GM12878 (cell line): Measurements from ENCODE around the gene ADGRV1. TPM values are rescaled to one million over a fixed set of nuclear protein-coding genes. Genes with fewer than 3 reads are reported as not detected.

Experiments used
- ATAC-seq: fragments of 200-7000 bp; cut with Tn5 transposase; 3 replicates; pipeline ENCODE4 v1.9.1; 2020; ENCODE audit warnings: mild to moderate bottlenecking, moderate library complexity
- BruUV-seq: library from RNA; stranded (reverse); fragments of 400-500 nt; replicated peaks from 2 replicates; lab custom pipeline; 2021; lab: Mats Ljungman, UMichigan
- CTCF ChIA-PET: fragments of 300-600 bp; sonication (Branson Sonifier 250); formaldehyde crosslinking; extraction: SDS; loops from one replicate; lab custom pipeline; 2021; ENCODE audit warnings: inconsistent platforms; lab: Yijun Ruan, JAX
- POLR2A ChIA-PET: fragments of 350-600 bp; formaldehyde crosslinking; extraction: SDS; loops from one replicate; lab custom pipeline; 2021; ENCODE audit warnings: inconsistent platforms; lab: Charles Lee
- RAD21 ChIA-PET: fragments of 300-600 bp; sonication (Branson Sonifier 250); formaldehyde crosslinking; loops from one replicate; lab custom pipeline; 2023; ENCODE audit warnings: antibody characterized with exemption; ENCODE audit not compliant: unreplicated experiment; lab: Charles Lee
- SMC1A ChIA-PET: fragments of 300-600 bp; sonication (Branson Sonifier 250); formaldehyde crosslinking; loops from one replicate; lab custom pipeline; 2023; ENCODE audit not compliant: unreplicated experiment, uncharacterized antibody; lab: Charles Lee
- DNase-seq: peaks from one replicate; pipeline ENCODE4 v3.0.0-alpha.2; 2011; ENCODE audit warnings: low read depth, low spot score
- FAIRE-seq: peaks from 3 replicates; lab custom pipeline; 2011; peaks lifted over from hg19 to GRCh38; lab: Jason Lieb, UNC
- H2AFZ ChIP-seq: 2 replicates; pipeline ENCODE4 v1.6.0; 2011; ENCODE audit warnings: low read depth, low read length, control low read depth; ENCODE audit not compliant: control insufficient read depth
- H3K27ac ChIP-seq: 2 replicates; pipeline ENCODE4 v1.5.1; 2011; ENCODE audit warnings: control low read depth; ENCODE audit not compliant: control insufficient read depth, insufficient read depth
- H3K27me3 ChIP-seq, 2 experiments: replicated peaks in 1 of 2; 2 replicates each; pipeline versions ENCODE4 v1.6.0 to v1.6.1; 2011; ENCODE audit warnings: low read length in 1 of 2; ENCODE audit not compliant: control insufficient read depth in 2 of 2, insufficient read depth in 2 of 2
- H3K36me3 ChIP-seq, 2 experiments: 2 replicates each; pipeline ENCODE4 v1.5.1; 2011; ENCODE audit warnings: low read length in 1 of 2; ENCODE audit not compliant: control insufficient read depth in 2 of 2, insufficient read depth in 2 of 2
- H3K4me1 ChIP-seq: 2 replicates; pipeline ENCODE4 v1.6.1; 2011; ENCODE audit warnings: mild to moderate bottlenecking, low read length, moderate library complexity, mixed read lengths; ENCODE audit not compliant: control insufficient read depth, insufficient read depth
- H3K4me2 ChIP-seq: 2 replicates; pipeline ENCODE4 v1.6.0; 2011; ENCODE audit warnings: control low read depth; ENCODE audit not compliant: control insufficient read depth, insufficient read depth
- H3K4me3 ChIP-seq: fragments of 200-600 bp; sonication (generic); 2 replicates; pipeline ENCODE4 v1.5.1; 2016
- H3K79me2 ChIP-seq: 2 replicates; pipeline ENCODE4 v1.6.0; 2011; ENCODE audit warnings: low read length; ENCODE audit not compliant: control insufficient read depth, insufficient read depth
- H3K9ac ChIP-seq: 2 replicates; pipeline ENCODE4 v1.8.0; 2011; ENCODE audit warnings: low read length, control low read depth, mixed read lengths; ENCODE audit not compliant: control insufficient read depth, insufficient read depth
- H3K9me3 ChIP-seq: replicated peaks from 3 replicates; pipeline ENCODE4 v1.5.1; 2011; ENCODE audit warnings: mild to moderate bottlenecking, low read length; ENCODE audit not compliant: control insufficient read depth, insufficient read depth
- H4K20me1 ChIP-seq: 2 replicates; pipeline ENCODE4 v1.6.0; 2011; ENCODE audit not compliant: control insufficient read depth, insufficient read depth
- BACH1 ChIP-seq: fragments of 450-650 bp; IDR thresholded peaks from 2 replicates; pipeline ENCODE4 v1.6.1; 2017; ENCODE audit warnings: mild to moderate bottlenecking, borderline replicate concordance
- BMI1 ChIP-seq: fragments of 450-650 bp; IDR thresholded peaks from 2 replicates; pipeline ENCODE4 v1.6.1; 2016; ENCODE audit warnings: mild to moderate bottlenecking, moderate library complexity, borderline replicate concordance
- CREM ChIP-seq: IDR thresholded peaks from 2 replicates; pipeline ENCODE4 v1.6.1; 2014; ENCODE audit warnings: antibody characterized with exemption, low read depth
- EGR1 ChIP-seq, 2 experiments: IDR thresholded peaks; 1 replicate in 1 of 2; 2 replicates in 1 of 2; pipeline ENCODE4 v1.6.1; 2011 to 2012; ENCODE audit warnings: low read depth in 2 of 2, low read length in 2 of 2, borderline replicate concordance in 1 of 2, mild to moderate bottlenecking in 1 of 2, moderate library complexity in 1 of 2
- GABPA ChIP-seq: IDR thresholded peaks from 2 replicates; pipeline ENCODE4 v1.6.1; 2014; ENCODE audit warnings: antibody characterized with exemption, low read depth, mild to moderate bottlenecking, inconsistent platforms
- LARP7 ChIP-seq: fragments of 450-650 bp; IDR thresholded peaks from 2 replicates; pipeline ENCODE4 v1.6.1; 2017; ENCODE audit warnings: mild to moderate bottlenecking
- MEF2B ChIP-seq: fragments of 450-650 bp; IDR thresholded peaks from 2 replicates; pipeline ENCODE4 v1.6.1; 2018; ENCODE audit warnings: mild to moderate bottlenecking, moderate library complexity; ENCODE audit not compliant: partially characterized antibody, poor library complexity, severe bottlenecking
- TARDBP ChIP-seq: IDR thresholded peaks from 2 replicates; pipeline ENCODE4 v1.6.1; 2016; ENCODE audit warnings: borderline replicate concordance
- ZNF24 ChIP-seq: fragments of 450-650 bp; IDR thresholded peaks from 2 replicates; pipeline ENCODE4 v1.6.1; 2017; ENCODE audit warnings: antibody characterized with exemption, mild to moderate bottlenecking
- ZNF274 ChIP-seq: IDR thresholded peaks from one replicate; pipeline ENCODE4 v1.8.0; 2011; ENCODE audit not compliant: insufficient read length, insufficient read depth
- whole genome bisulfite sequencing: methylation state at CpG from one replicate; pipeline ENCODE4 v1.1.6; 2016; ENCODE audit warnings: low lambda C conversion rate; ENCODE audit not compliant: insufficient replicate concordance, insufficient coverage; ENCODE audit errors: missing lambda C conversion rate; 5-methylcytosine and 5-hydroxymethylcytosine counted together
- in situ Hi-C: fragments of 300-500 bp; cut with MboI; formaldehyde crosslinking; loops from 9 replicates; pipeline ENCODE4 v1.14.3; 2018; ENCODE audit warnings: mixed read lengths
- intact Hi-C: fragments of 100-400 bp; cut with micrococcal nuclease; formaldehyde crosslinking; loops from one replicate; pipeline ENCODE4 v1.14.2; 2022; ENCODE audit not compliant: unreplicated experiment
- polyA plus RNA-seq, 11 experiments: library from polyadenylated mRNA; depleted of rRNA in 4 of 11; unstranded in 6 of 11; stranded (reverse) in 5 of 11; fragments of >200 nt; fragmentation: Nextera tagmentation in 4 of 11; fragmentation: Illumina TruSeq in 1 of 11; extraction: Ambion mirVana in 4 of 11; extraction: Trizol in 1 of 11; gene quantifications; 1 replicate in 1 of 11; 2 replicates in 10 of 11; pipeline versions ENCODE4 v1.2.1 to v1.2.3, GENCODE V29; 2011 to 2016; ENCODE audit warnings: inconsistent platforms in 2 of 11, missing spikeins in 2 of 11, low read depth in 1 of 11
- total RNA-seq, 4 experiments: library from RNA; depleted of rRNA in 3 of 4; stranded (reverse); fragments of >200 nt in 3 of 4; fragmentation: Illumina TruSeq in 1 of 4; extraction: Trizol in 1 of 4; gene quantifications; 2 replicates each; pipeline versions ENCODE4 v1.2.1 to v1.2.3, GENCODE V29; 2013 to 2021
- TF ChIP-seq, protein P1 (sequence below): IDR thresholded peaks from 2 replicates; pipeline ENCODE4 v1.6.1; 2011; ENCODE audit warnings: low read depth, low read length, improper control_type of control experiment, borderline replicate concordance
- TF ChIP-seq, protein P2 (sequence below): fragments of 450-650 bp; IDR thresholded peaks from 2 replicates; pipeline ENCODE4 v1.6.1; 2016; ENCODE audit warnings: mild to moderate bottlenecking
- TF ChIP-seq, protein P3 (sequence below): IDR thresholded peaks from 2 replicates; pipeline ENCODE4 v1.6.1; 2011; ENCODE audit warnings: borderline replicate concordance, low read depth, mild to moderate bottlenecking, moderate library complexity, mixed read lengths, low read length; ENCODE audit not compliant: insufficient read depth; ENCODE audit errors: extremely low read length

ADGRV1 gene
- total and polyA plus RNA-seq, 10 of the 15 experiments (the other 5 are each of a cell fraction or from before 2014, with no cell fraction given), result 0.04 to 8.1 (median 0.16) TPM; not detected in 1

DNA sequence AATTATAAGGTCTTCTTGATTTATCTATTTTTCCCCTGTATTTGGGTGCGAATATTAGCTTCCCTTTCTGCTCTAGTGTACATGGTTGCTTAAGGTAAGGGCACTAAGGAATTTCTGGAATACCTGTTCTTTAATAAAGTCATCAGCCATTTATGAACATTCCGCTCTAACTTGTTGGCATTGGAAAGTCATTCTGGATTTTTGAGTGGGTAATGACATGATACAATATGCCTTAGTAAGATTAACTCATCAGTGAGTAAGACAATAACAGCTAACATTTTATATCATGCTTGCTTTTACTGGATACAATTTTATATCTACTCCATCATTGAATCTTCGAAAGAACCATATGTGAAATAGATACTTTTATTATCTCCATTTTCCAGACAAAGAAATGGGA is 628.4 kb downstream of the ADGRV1 start:
- no TSS peak for BruUV-seq
- H3K36me3 ChIP-seq, result no peaks in the 10 kb centered on the region
- H3K9ac ChIP-seq, result no peak overlapping the region
- no peaks in the 10 kb centered on the region for H3K27me3 ChIP-seq
- no peak for DNase-seq
- no peak overlapping the region for H2AFZ ChIP-seq
- H3K4me3 ChIP-seq, result no peak overlapping the region
- H3K4me2 ChIP-seq, result no peak overlapping the region
- WGBS, result 73% methylated on average over 3 of the region's 3 CpGs
- no peaks in the 10 kb centered on the region for H3K9me3 ChIP-seq
- no peak overlapping the region for H3K27ac ChIP-seq
- SMC1A ChIA-PET, result interaction anchor here (0.6 to 2.3 kb wide), 6 partner anchors 9 to 265 kb away, joined by 3 to 7 read pairs (median 3); no protein-coding TSS in a partner anchor
- no peak for FAIRE-seq
- RAD21 ChIA-PET, result interaction anchor here (1.0 to 1.2 kb wide), 2 partner anchors 37 to 254 kb away, joined by 3 read pairs; no protein-coding TSS in a partner anchor
- POLR2A ChIA-PET, result no interaction called here
- H3K4me1 ChIP-seq, result peaks cover 5% of the 10 kb centered on the region; the same call in 1 of the 2 replicates
- ATAC-seq, result no peak
- CTCF ChIA-PET, result interaction anchor here (0.9 to 1.1 kb wide), 3 partner anchors 83 to 232 kb away, joined by 3 to 5 read pairs (median 4); no protein-coding TSS in a partner anchor
- H4K20me1 ChIP-seq, result no peaks in the 10 kb centered on the region
- no peaks in the 10 kb centered on the region for H3K79me2 ChIP-seq
- intact Hi-C loops, result no loop called here
- in situ Hi-C loops, result no loop called here
- TF ChIP-seq, protein P1, sequence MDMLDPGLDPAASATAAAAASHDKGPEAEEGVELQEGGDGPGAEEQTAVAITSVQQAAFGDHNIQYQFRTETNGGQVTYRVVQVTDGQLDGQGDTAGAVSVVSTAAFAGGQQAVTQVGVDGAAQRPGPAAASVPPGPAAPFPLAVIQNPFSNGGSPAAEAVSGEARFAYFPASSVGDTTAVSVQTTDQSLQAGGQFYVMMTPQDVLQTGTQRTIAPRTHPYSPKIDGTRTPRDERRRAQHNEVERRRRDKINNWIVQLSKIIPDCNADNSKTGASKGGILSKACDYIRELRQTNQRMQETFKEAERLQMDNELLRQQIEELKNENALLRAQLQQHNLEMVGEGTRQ, result no peak
- TF ChIP-seq MEF2B (no peak), EGR1 (IDR thresholded peaks at IDR 0.05; ENCODE audit: borderline replicate concordance in 1 of 2, low read depth in 2 of 2, low read length in 2 of 2) (no peak), ZNF274 (no peak), LARP7 (no peak), GABPA (no peak), CREM (no peak), BMI1 (no peak), ZNF24 (no peak), BACH1 (no peak), TARDBP (no peak)
- TF ChIP-seq, protein P2, sequence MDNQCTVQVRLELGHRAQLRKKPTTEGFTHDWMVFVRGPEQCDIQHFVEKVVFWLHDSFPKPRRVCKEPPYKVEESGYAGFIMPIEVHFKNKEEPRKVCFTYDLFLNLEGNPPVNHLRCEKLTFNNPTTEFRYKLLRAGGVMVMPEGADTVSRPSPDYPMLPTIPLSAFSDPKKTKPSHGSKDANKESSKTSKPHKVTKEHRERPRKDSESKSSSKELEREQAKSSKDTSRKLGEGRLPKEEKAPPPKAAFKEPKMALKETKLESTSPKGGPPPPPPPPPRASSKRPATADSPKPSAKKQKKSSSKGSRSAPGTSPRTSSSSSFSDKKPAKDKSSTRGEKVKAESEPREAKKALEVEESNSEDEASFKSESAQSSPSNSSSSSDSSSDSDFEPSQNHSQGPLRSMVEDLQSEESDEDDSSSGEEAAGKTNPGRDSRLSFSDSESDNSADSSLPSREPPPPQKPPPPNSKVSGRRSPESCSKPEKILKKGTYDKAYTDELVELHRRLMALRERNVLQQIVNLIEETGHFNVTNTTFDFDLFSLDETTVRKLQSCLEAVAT, result no peak
- TF ChIP-seq, protein P3, sequence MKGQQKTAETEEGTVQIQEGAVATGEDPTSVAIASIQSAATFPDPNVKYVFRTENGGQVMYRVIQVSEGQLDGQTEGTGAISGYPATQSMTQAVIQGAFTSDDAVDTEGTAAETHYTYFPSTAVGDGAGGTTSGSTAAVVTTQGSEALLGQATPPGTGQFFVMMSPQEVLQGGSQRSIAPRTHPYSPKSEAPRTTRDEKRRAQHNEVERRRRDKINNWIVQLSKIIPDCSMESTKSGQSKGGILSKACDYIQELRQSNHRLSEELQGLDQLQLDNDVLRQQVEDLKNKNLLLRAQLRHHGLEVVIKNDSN, result no peak
- TF ChIP-seq, all 136 proteins: peak for 0
